HFFc6 (cell line): ENCODE measurements around the gene FBF1. TPM values are rescaled to one million over a fixed set of nuclear protein-coding genes. Genes with fewer than 3 reads are reported as not detected.

Experiments used
- DNase-seq: peaks from one replicate; pipeline ENCODE4 v3.0.0-alpha.2; 2018
- H3K27ac Mint-ChIP-seq: 2 replicates; pipeline ENCODE4 v1.8.0; 2020; ENCODE audit warnings: mild to moderate bottlenecking, mixed read lengths
- H3K27me3 Mint-ChIP-seq: 2 replicates; pipeline ENCODE4 v1.8.0; 2021; ENCODE audit warnings: mild to moderate bottlenecking, moderate library complexity, mixed read lengths; ENCODE audit not compliant: insufficient read depth
- H3K36me3 Mint-ChIP-seq: 2 replicates; pipeline ENCODE4 v1.8.0; 2021; ENCODE audit warnings: low read depth, mixed read lengths
- H3K4me1 Mint-ChIP-seq: 2 replicates; pipeline ENCODE4 v1.8.0; 2020; ENCODE audit warnings: low read depth, mixed read lengths
- H3K4me3 Mint-ChIP-seq: 2 replicates; pipeline ENCODE4 v1.8.0; 2020; ENCODE audit warnings: mild to moderate bottlenecking, moderate library complexity, mixed read lengths
- H3K9me3 Mint-ChIP-seq: 2 replicates; pipeline ENCODE4 v1.8.0; 2020; ENCODE audit warnings: mild to moderate bottlenecking, mixed read lengths
- total RNA-seq, 6 experiments: library from RNA; stranded (reverse); fragmentation: NEBNext Ultra II Directional; extraction: Animal tissue kit (Norgen Biotek cat#: 25700); gene quantifications; 2 replicates in 1 of 6; 3 replicates in 5 of 6; pipeline ENCODE4 v1.2.3, GENCODE V29; 2021
- TF ChIP-seq, protein P1 (sequence below): fragments of 200-600 bp; sonication (generic); IDR thresholded peaks from 2 replicates; pipeline ENCODE4 v1.5.0; 2021; ENCODE audit warnings: antibody characterized with exemption, mild to moderate bottlenecking

Gene FBF1
- total RNA-seq, 6 experiments from 2014 or later: 5.6 to 10.1 (median 6.3) TPM

DNA sequence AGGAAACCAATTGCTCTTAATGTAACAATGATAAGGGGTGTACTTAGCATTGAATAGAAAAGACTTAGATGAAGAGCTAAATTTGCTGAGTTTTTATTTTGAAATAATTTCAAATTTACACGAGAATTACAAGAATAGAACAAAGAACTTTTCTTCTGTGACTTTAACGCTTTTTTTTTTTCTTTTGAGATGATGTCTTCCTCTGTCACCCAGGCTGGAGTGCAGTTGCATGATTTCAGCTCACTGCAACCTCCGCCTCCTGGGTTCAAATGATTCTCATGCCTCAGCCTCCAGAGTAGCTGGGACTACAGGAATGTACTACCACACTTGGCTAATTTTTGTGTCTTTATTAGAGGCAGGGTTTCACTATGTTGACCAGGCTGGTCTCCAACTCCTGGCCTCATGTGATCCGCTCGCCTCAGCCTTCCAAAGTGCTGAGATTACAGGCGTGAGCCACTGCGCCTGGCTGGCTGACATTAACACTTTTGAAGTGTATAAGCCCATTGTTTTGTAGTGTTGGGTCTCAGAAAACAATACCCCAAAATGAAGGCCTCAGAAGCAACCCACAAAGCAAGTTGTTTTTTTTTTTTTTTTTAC, 40.3 kb upstream of the FBF1 start:
- Mint-ChIP-seq H3K27ac (peak overlapping the region; percentile 99), H3K27me3 (peaks cover 3% of the 10 kb centered on the region; the same call in 1 of the 2 replicates), H3K9me3 (no peaks in the 10 kb centered on the region), H3K36me3 (peaks cover 15% of the 10 kb centered on the region), H3K4me3 (peak overlapping the region; percentile 97), H3K4me1 (peaks cover 58% of the 10 kb centered on the region)
- DNase-seq: no peak
- TF ChIP-seq, protein P1, sequence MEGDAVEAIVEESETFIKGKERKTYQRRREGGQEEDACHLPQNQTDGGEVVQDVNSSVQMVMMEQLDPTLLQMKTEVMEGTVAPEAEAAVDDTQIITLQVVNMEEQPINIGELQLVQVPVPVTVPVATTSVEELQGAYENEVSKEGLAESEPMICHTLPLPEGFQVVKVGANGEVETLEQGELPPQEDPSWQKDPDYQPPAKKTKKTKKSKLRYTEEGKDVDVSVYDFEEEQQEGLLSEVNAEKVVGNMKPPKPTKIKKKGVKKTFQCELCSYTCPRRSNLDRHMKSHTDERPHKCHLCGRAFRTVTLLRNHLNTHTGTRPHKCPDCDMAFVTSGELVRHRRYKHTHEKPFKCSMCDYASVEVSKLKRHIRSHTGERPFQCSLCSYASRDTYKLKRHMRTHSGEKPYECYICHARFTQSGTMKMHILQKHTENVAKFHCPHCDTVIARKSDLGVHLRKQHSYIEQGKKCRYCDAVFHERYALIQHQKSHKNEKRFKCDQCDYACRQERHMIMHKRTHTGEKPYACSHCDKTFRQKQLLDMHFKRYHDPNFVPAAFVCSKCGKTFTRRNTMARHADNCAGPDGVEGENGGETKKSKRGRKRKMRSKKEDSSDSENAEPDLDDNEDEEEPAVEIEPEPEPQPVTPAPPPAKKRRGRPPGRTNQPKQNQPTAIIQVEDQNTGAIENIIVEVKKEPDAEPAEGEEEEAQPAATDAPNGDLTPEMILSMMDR: no peak

DNA sequence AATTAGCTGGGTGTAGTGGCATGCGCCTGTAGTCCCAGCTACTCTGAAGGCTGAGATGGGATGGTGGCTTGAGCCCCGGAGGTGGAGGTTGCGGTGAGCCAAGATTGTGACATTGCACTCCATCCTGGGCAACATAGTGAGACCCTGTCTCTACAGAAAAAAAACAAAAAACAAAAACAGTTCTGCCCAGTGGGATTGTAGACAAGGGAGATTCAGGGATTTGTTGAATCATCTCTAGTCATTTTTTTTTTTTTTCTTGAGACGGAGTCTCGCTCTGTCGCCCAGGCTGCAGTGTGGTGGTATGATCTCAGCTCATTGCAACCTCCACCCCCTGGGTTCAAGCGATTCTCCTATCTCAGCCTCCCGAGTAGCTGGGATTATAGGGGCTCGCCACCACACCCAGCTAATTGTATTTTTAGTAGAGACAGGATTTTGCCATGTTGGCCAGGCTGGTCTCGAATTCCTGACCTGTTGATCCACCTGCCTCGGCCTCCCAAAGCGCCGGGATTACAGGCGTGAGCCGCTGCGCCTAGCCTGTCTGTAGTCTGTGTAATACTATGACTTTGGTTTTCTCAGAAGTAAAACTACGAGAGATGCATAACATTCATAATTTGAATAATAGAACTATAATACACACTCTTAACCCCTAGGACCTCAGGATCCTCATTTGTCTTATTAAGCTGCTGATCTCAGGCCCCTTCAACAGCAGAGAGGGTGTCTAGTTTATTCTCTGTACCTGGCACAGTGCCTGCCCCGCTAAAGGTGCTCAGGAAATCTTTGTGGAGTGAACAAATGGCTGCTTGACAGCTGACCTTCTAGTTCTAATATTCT, 39.6 kb upstream of the FBF1 start:
- TF ChIP-seq, protein P1: no peak
- H3K9me3 Mint-ChIP-seq: no peaks in the 10 kb centered on the region
- peak overlapping the region; percentile 99 for H3K27ac Mint-ChIP-seq
- no peak for DNase-seq
- peaks cover 3% of the 10 kb centered on the region; the same call in 1 of the 2 replicates for H3K27me3 Mint-ChIP-seq
- peaks cover 66% of the 10 kb centered on the region for H3K4me1 Mint-ChIP-seq
- H3K36me3 Mint-ChIP-seq: peaks cover 22% of the 10 kb centered on the region
- peak overlapping the region; percentile 97 for H3K4me3 Mint-ChIP-seq

DNA sequence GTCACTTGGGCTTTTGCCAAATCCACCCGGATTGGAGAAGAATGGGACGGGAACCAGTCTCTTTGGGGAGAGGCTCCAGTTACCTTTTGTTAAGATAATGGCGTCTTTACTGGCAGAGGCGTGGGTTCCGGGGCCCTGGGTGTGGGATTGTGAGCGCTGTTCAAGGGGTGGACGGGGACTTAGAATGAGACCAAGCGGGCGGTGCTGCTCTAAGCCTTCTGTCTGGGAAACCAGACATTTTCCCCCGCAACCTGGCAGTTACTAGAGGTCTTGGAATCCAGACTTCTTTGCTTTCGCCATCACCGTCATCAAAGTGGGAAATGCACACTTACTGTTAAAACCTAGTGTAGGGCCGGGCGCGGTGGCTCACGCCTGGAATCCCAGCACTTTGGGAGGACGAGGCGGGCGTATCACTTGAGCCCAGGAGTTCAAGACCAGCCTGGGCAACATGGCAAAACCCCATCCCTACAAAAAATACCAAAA, 38.9 kb upstream of the FBF1 start:
- DNase-seq: peak; percentile 36
- TF ChIP-seq, protein P1: no peak
- H3K4me3 Mint-ChIP-seq: peak overlapping the region; percentile 97
- peak overlapping the region; percentile 99 for H3K27ac Mint-ChIP-seq
- peaks cover 3% of the 10 kb centered on the region; the same call in 1 of the 2 replicates for H3K27me3 Mint-ChIP-seq
- H3K36me3 Mint-ChIP-seq: peaks cover 22% of the 10 kb centered on the region
- H3K4me1 Mint-ChIP-seq: peaks cover 65% of the 10 kb centered on the region
- no peaks in the 10 kb centered on the region for H3K9me3 Mint-ChIP-seq

DNA sequence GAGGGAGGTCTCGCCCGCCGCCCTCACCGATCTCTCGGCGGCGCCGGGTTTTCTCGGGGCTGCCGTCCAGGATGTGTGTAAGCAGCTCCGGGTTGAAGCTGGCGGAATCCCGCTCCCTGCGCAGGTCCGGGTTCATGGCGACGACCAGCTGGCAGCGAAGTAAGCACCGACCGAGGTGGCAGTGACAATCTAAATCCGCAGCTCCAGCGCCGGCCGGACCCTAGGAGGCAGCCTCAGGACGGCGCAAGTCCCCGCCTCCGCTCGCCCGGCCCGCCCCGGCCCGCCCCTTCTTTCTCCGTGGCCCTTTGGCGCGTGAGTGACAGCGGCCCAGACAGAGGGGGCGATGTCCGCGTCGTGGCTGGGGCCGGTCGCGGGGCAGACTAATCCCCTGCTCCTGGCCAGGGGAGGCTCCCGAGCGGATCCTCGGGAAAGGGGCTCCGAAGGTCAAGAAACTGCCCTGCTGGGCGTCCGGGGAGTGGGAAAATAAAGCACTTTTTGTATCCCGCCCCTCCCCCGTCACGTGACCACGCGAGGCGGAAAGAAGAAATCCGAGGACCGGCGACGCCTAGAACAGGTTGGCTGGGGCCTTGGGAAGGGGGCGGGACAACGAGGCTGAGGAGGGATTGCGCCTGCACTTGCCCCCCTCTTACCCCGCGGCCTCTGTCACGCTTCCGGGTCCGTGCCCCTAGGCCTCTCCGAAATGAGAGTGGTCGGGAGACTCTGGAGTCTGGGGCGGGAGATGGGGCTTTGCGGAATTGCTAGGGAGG, 38.3 kb upstream of the FBF1 start, which contains the start of the genes ACOX1 and TEN1:
TSS of gene ACOX1 (minus strand) at position 229 of the 767 bp plus-strand sequence. CDS start at position 136, 93 bp downstream.
TSS of gene TEN1 (plus strand) at position 303 of the 767 bp plus-strand sequence. CDS start 6,953 bp downstream, outside the sequence.
- TF ChIP-seq, protein P1: peak; percentile 69
- DNase-seq: peak; percentile 92
- Mint-ChIP-seq H3K27ac (peak within 1 kb of the TSS; percentile 99), H3K36me3 (peaks cover 22% of the 10 kb centered on the region), H3K9me3 (no peaks in the 10 kb centered on the region), H3K4me3 (peak within 1 kb of the TSS; percentile 97), H3K27me3 (peaks cover 4% of the 10 kb centered on the region), H3K4me1 (peaks cover 59% of the 10 kb centered on the region)

DNA sequence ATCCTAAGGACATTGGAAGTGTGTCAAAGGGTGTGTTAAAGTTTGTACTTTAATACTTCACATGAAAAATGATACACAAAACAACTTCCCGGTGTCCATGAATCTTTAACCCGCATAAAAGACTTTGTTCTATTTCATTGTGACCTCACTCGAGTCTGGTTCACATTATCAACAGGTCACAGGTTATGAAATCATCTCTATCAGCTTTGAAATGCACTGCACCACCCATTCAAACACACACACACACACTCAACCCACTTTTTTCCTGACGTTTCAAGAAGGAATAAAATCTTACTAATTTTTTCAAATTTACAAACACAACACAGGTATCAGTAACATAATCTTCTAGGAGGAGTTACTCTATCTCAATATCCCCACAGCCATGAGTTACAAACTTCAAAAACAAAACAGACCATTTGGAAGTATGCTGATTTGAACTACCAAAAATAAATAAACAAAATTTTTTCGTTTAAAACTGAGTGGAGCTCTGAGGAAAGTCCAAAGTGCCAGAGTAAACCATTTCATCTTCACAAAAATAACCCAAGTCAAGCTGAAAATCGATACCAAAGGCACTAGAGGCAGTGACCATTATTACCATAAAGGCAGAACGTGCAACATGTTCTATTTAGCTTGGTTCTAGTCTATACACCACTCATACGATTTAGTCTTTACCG, 35.5 kb upstream of the FBF1 start:
- Mint-ChIP-seq H3K4me1 (peaks cover 37% of the 10 kb centered on the region), H3K27me3 (peaks cover 4% of the 10 kb centered on the region), H3K36me3 (peaks cover 28% of the 10 kb centered on the region), H3K27ac (peak overlapping the region; percentile 1; the same call in 1 of the 2 replicates), H3K4me3 (peak overlapping the region; percentile 61), H3K9me3 (no peaks in the 10 kb centered on the region)
- DNase-seq: no peak
- TF ChIP-seq, protein P1: no peak
